HCT116 (cell line): ENCODE measurements around the gene ZNF492. TPM values are rescaled to one million over a fixed set of nuclear protein-coding genes. Genes with fewer than 3 reads are reported as not detected.

Experiments
- ATAC-seq: fragments of 200-7000 bp; cut with Tn5 transposase; 2 replicates; pipeline ENCODE4 v1.9.1; 2020; ENCODE audit warnings: mild to moderate bottlenecking, moderate library complexity
- BruUV-seq: library from RNA; stranded (reverse); fragments of 400-500 nt; replicated peaks from 2 replicates; lab custom pipeline; 2021; lab: Mats Ljungman, UMichigan
- CTCF ChIA-PET: fragments of 300-600 bp; sonication (Branson Sonifier 250); formaldehyde crosslinking; loops from one replicate; lab custom pipeline; 2021; ENCODE audit warnings: antibody characterized with exemption; lab: Charles Lee
- POLR2A ChIA-PET: fragments of 300-600, 350-600 bp; sonication (Branson Sonifier 250); formaldehyde crosslinking; loops from one replicate; lab custom pipeline; 2021; ENCODE audit warnings: antibody characterized with exemption; lab: Charles Lee
- RAD21 ChIA-PET, 2 experiments: fragments of 300-600 bp; sonication (Branson Sonifier 250); formaldehyde crosslinking; loops; one replicate each; lab custom pipeline; 2023; ENCODE audit warnings: low total read pairs in 2 of 2; ENCODE audit not compliant: uncharacterized antibody in 2 of 2, unreplicated experiment in 2 of 2, low non-redundant PET in 1 of 2; lab: Charles Lee
- DNase-seq: peaks from one replicate; pipeline ENCODE4 v3.0.0-alpha.2; 2010; ENCODE audit warnings: low read depth, low spot score
- H2AFZ ChIP-seq: fragments of 200-600 bp; shearing (Covaris generic), sonication (generic); 2 replicates; pipeline ENCODE4 v1.6.1; 2017; ENCODE audit warnings: low read depth, mixed run types, mixed read lengths, antibody characterized with exemption, low read length; ENCODE audit not compliant: poor library complexity, severe bottlenecking
- H3K27ac ChIP-seq: 2 replicates; pipeline ENCODE4 v1.5.1; 2012; ENCODE audit warnings: low read depth, low read length
- H3K27me3 ChIP-seq: fragments of 200-600 bp; sonication (generic); 2 replicates; pipeline ENCODE4 v1.6.1; 2016; ENCODE audit warnings: mixed run types, low read length, mixed read lengths; ENCODE audit not compliant: insufficient read depth
- H3K36me3 ChIP-seq, 2 experiments: fragments of 200-500 bp in 1 of 2; fragments of 200-600 bp in 1 of 2; sonication (Bioruptor generic) in 1 of 2; sonication (generic) in 1 of 2; 2 replicates each; pipeline versions ENCODE4 v1.5.1 to v1.6.1; 2014 to 2016; ENCODE audit warnings: low read length in 2 of 2, inconsistent platforms in 1 of 2, mixed read lengths in 1 of 2, mixed run types in 1 of 2; ENCODE audit not compliant: insufficient read depth in 2 of 2, control insufficient read depth in 1 of 2
- H3K4me1 ChIP-seq, 2 experiments: fragments of 200-600 bp in 1 of 2; sonication (generic) in 1 of 2; 2 replicates each; pipeline versions ENCODE4 v1.5.1 to v1.6.1; 2012 to 2017; ENCODE audit warnings: low read length in 2 of 2, inconsistent platforms in 1 of 2, mild to moderate bottlenecking in 1 of 2, mixed read lengths in 1 of 2, mixed run types in 1 of 2, moderate library complexity in 1 of 2; ENCODE audit not compliant: insufficient read depth in 2 of 2, control insufficient read depth in 1 of 2
- H3K4me2 ChIP-seq: fragments of 200-600 bp; sonication (generic); 2 replicates; pipeline ENCODE4 v1.6.1; 2017; ENCODE audit warnings: mixed run types, low read length, mixed read lengths
- H3K4me3 ChIP-seq, 2 experiments: fragments of 200-600 bp in 1 of 2; sonication (generic) in 1 of 2; replicated peaks in 1 of 2; 2 replicates each; pipeline ENCODE4 v1.5.1; 2011 to 2016; ENCODE audit warnings: low read length in 2 of 2, control low read depth in 1 of 2, low read depth in 1 of 2, mild to moderate bottlenecking in 1 of 2, mixed read lengths in 1 of 2, mixed run types in 1 of 2
- H3K79me2 ChIP-seq: fragments of 200-600 bp; sonication (generic); 2 replicates; pipeline ENCODE4 v1.6.1; 2017; ENCODE audit warnings: mild to moderate bottlenecking, mixed run types, low read length, moderate library complexity, mixed read lengths; ENCODE audit not compliant: insufficient read depth
- H3K9ac ChIP-seq: fragments of 200-600 bp; sonication (generic); 2 replicates; pipeline ENCODE4 v1.6.1; 2016; ENCODE audit warnings: low read length, mixed read lengths
- H3K9me2 ChIP-seq: fragments of 200-600 bp; sonication (generic), shearing (Covaris generic); 2 replicates; pipeline ENCODE4 v1.6.1; 2017; ENCODE audit warnings: mixed run types, mild to moderate bottlenecking, moderate library complexity; ENCODE audit not compliant: insufficient read depth
- H3K9me3 ChIP-seq, 2 experiments: fragments of 200-500 bp in 1 of 2; fragments of 200-600 bp in 1 of 2; sonication (Bioruptor generic) in 1 of 2; sonication (generic) in 1 of 2; 2 replicates each; pipeline ENCODE4 v1.6.1; 2014 to 2017; ENCODE audit warnings: low read length in 2 of 2, mixed read lengths in 2 of 2, inconsistent platforms in 1 of 2, low read depth in 1 of 2, mild to moderate bottlenecking in 1 of 2, mixed run types in 1 of 2, moderate library complexity in 1 of 2; ENCODE audit not compliant: control insufficient read depth in 1 of 2, insufficient read depth in 1 of 2
- H4K20me1 ChIP-seq: fragments of 200-600 bp; sonication (generic), shearing (Covaris generic); 2 replicates; pipeline ENCODE4 v1.6.1; 2017; ENCODE audit warnings: mixed run types, mild to moderate bottlenecking, moderate library complexity; ENCODE audit not compliant: insufficient read depth
- ATF3 ChIP-seq: IDR thresholded peaks from 2 replicates; pipeline ENCODE4 v1.6.1; 2012
- CBX3 ChIP-seq: IDR thresholded peaks from 2 replicates; pipeline ENCODE4 v1.6.1; 2012; ENCODE audit warnings: low read depth
- CEBPB ChIP-seq: IDR thresholded peaks from 2 replicates; pipeline ENCODE4 v1.6.1; 2012; ENCODE audit warnings: low read depth
- EGR1 ChIP-seq: IDR thresholded peaks from 2 replicates; pipeline ENCODE4 v1.6.1; 2012; ENCODE audit warnings: low read depth
- ELF1 ChIP-seq: IDR thresholded peaks from 2 replicates; pipeline ENCODE4 v1.6.1; 2012; ENCODE audit warnings: low read depth, borderline replicate concordance
- EZH2 ChIP-seq: fragments of 200-600 bp; sonication (generic); IDR thresholded peaks from 2 replicates; pipeline ENCODE4 v1.6.1; 2017; ENCODE audit warnings: antibody characterized with exemption, mixed run types
- EZH2phosphoT487 ChIP-seq: fragments of 200-600 bp; IDR thresholded peaks from 2 replicates; pipeline ENCODE4 v1.6.1; 2018; ENCODE audit warnings: antibody characterized with exemption, borderline replicate concordance
- JUND ChIP-seq: IDR thresholded peaks from 2 replicates; pipeline ENCODE4 v1.6.1; 2012
- MAX ChIP-seq: IDR thresholded peaks from 2 replicates; pipeline ENCODE4 v1.6.1; 2012
- POLR2AphosphoS5 ChIP-seq: IDR thresholded peaks from 2 replicates; pipeline ENCODE4 v1.6.1; 2011; ENCODE audit warnings: mild to moderate bottlenecking, low read depth, low read length, moderate library complexity
- RAD21 ChIP-seq: IDR thresholded peaks from 2 replicates; pipeline ENCODE4 v1.6.1; 2012; ENCODE audit warnings: low read depth, mild to moderate bottlenecking
- SIN3A ChIP-seq: IDR thresholded peaks from 2 replicates; pipeline ENCODE4 v1.6.1; 2012; ENCODE audit warnings: low read depth
- SP1 ChIP-seq: IDR thresholded peaks from 2 replicates; pipeline ENCODE4 v1.6.1; 2012; ENCODE audit warnings: low read depth
- TCF7L2 ChIP-seq: IDR thresholded peaks from 2 replicates; pipeline ENCODE4 v1.7.0; 2011; ENCODE audit warnings: borderline replicate concordance, inconsistent platforms; ENCODE audit not compliant: insufficient read depth, insufficient read length; ENCODE audit errors: extremely low read depth
- ZBTB33 ChIP-seq: IDR thresholded peaks from 2 replicates; pipeline ENCODE4 v1.6.1; 2011; ENCODE audit warnings: mild to moderate bottlenecking, low read length, moderate library complexity; ENCODE audit not compliant: insufficient replicate concordance; ENCODE audit errors: extremely low read depth
- ZFX ChIP-seq: fragments of 450-650 bp; IDR thresholded peaks from 2 replicates; pipeline ENCODE4 v1.6.1; 2017
- ZNF274 ChIP-seq: fragments of 200-500 bp; sonication (Bioruptor generic); IDR thresholded peaks from 2 replicates; pipeline ENCODE4 v1.6.1; 2014; ENCODE audit warnings: mild to moderate bottlenecking, low read depth, low read length, inconsistent platforms
- intact Hi-C: fragments of 100-400 bp; cut with micrococcal nuclease; formaldehyde crosslinking; loops from 2 replicates; pipeline ENCODE4 v1.10.0; 2022
- total RNA-seq: library from RNA; stranded (reverse); gene quantifications from one replicate; pipeline ENCODE4 v1.2.1, GENCODE V29; 2021; ENCODE audit not compliant: unreplicated experiment

The ZNF492 gene
- total RNA-seq, 1 experiment from 2014 or later = not detected

- no peak for ATAC-seq
- intact Hi-C loops = no loop called here
- Histone ChIP-seq H3K4me1 (no peaks in the 10 kb centered on the region), H3K9me3 (peaks cover 9 to 14% of the 10 kb centered on the region in 2 experiments; a peak in 2 of 4 replicates), H2AFZ (no peak overlapping the region)
- POLR2A ChIA-PET = no interaction called here
- RAD21 ChIA-PET = no interaction called here
- BruUV-seq = no TSS peak
- CTCF ChIA-PET = no interaction called here
- no peak for TF ChIP-seq EGR1
- TF ChIP-seq EZH2phosphoT487 = no peak
- no peak for TF ChIP-seq CEBPB
- TF ChIP-seq SIN3A = no peak
- no peak for TF ChIP-seq POLR2AphosphoS5
- TF ChIP-seq MAX = no peak
- TF ChIP-seq ATF3 = no peak
- no peak for TF ChIP-seq RAD21
- no peak for TF ChIP-seq ELF1
- TF ChIP-seq ZNF274 = no peak
- no peak for TF ChIP-seq ZBTB33
- no peak for TF ChIP-seq ZFX
- no peak for TF ChIP-seq JUND
- no peak for TF ChIP-seq SP1
- TF ChIP-seq CBX3 = no peak
- no peak for TF ChIP-seq TCF7L2
- no peak for TF ChIP-seq EZH2
- TF ChIP-seq, all 23 proteins: peak for 0
- Histone ChIP-seq H3K36me3 (no peaks in the 10 kb centered on the region), H4K20me1 (no peaks in the 10 kb centered on the region), H3K27ac (no peak overlapping the region), H3K27me3 (no peaks in the 10 kb centered on the region), H3K4me3 (no peak overlapping the region), H3K9me2 (no peaks in the 10 kb centered on the region), H3K4me2 (no peak overlapping the region), H3K9ac (no peak overlapping the region), H3K79me2 (no peaks in the 10 kb centered on the region)
- DNase-seq = no peak
These were observed 26.3 kb upstream of the ZNF492 start for GRCh38 chr19:22607653-22608430.
